Activated CD8-positive, alpha-beta T cell treated with anti-CD3 and anti-CD28 coated beads for 36 hours (primary cell): ENCODE data around the gene PERCC1. TPM values are rescaled to one million over a fixed set of nuclear protein-coding genes. Genes with fewer than 3 reads are reported as not detected.

ENCODE experiments used
- ATAC-seq: fragments of 200-7000 bp; cut with Tn5 transposase; one replicate; pipeline ENCODE4 v1.10.0; 2021; ENCODE audit warnings: mild to moderate bottlenecking, moderate library complexity
- CTCF ChIA-PET: fragments of 350-600 bp; sonication (Branson Sonifier 250); formaldehyde crosslinking; loops from one replicate; lab custom pipeline; 2021; ENCODE audit warnings: antibody characterized with exemption; lab: Charles Lee
- POLR2A ChIA-PET: fragments of 350-600 bp; sonication (Branson Sonifier 250); formaldehyde crosslinking; loops from one replicate; lab custom pipeline; 2021; ENCODE audit warnings: antibody characterized with exemption; lab: Charles Lee
- DNase-seq: peaks from one replicate; pipeline ENCODE4 v3.0.0-alpha.2; 2020
- H3K27ac Mint-ChIP-seq: one replicate; pipeline ENCODE4 v1.8.0; 2021; ENCODE audit warnings: mild to moderate bottlenecking, mixed read lengths
- H3K27me3 Mint-ChIP-seq: one replicate; pipeline ENCODE4 v1.8.0; 2021; ENCODE audit warnings: mixed read lengths
- H3K36me3 Mint-ChIP-seq: one replicate; pipeline ENCODE4 v1.8.0; 2021; ENCODE audit warnings: low read depth, mixed read lengths
- H3K4me1 Mint-ChIP-seq: one replicate; pipeline ENCODE4 v1.8.0; 2021; ENCODE audit warnings: low read depth, mixed read lengths
- H3K4me3 Mint-ChIP-seq: one replicate; pipeline ENCODE4 v1.8.0; 2021; ENCODE audit warnings: mild to moderate bottlenecking, moderate library complexity, mixed read lengths
- H3K9me3 Mint-ChIP-seq: one replicate; pipeline ENCODE4 v1.8.0; 2021; ENCODE audit warnings: mixed read lengths
- CTCF ChIP-seq: fragments of 200-600 bp; IDR thresholded peaks from one replicate; pipeline ENCODE4 v1.8.0; 2022; ENCODE audit warnings: antibody characterized with exemption, mild to moderate bottlenecking
- intact Hi-C: fragments of 100-400 bp; cut with micrococcal nuclease; formaldehyde crosslinking; loops from one replicate; pipeline ENCODE4 v1.10.0; 2022
- total RNA-seq, 2 experiments: library from RNA; stranded (reverse); gene quantifications; one replicate each; pipeline ENCODE4 v1.2.3, GENCODE V29; 2021

The PERCC1 gene
- total RNA-seq, 2 experiments from 2014 or later, result 0.29 TPM; not detected in 1

- Mint-ChIP-seq H3K9me3 (no peaks in the 10 kb centered on the region), H3K27me3 (no peaks in the 10 kb centered on the region), H3K4me1 (no peaks in the 10 kb centered on the region), H3K36me3 (no peaks in the 10 kb centered on the region), H3K4me3 (no peak overlapping the region), H3K27ac (no peak overlapping the region)
- ATAC-seq (no peak), DNase-seq (no peak)
- no peak for TF ChIP-seq CTCF
- ChIA-PET CTCF (no interaction called here), POLR2A (no interaction called here)
- intact Hi-C loops, result no loop called here
Measured at GRCh38 chr16:1451702-1452392, 21.0 kb downstream of the PERCC1 start.

DNA sequence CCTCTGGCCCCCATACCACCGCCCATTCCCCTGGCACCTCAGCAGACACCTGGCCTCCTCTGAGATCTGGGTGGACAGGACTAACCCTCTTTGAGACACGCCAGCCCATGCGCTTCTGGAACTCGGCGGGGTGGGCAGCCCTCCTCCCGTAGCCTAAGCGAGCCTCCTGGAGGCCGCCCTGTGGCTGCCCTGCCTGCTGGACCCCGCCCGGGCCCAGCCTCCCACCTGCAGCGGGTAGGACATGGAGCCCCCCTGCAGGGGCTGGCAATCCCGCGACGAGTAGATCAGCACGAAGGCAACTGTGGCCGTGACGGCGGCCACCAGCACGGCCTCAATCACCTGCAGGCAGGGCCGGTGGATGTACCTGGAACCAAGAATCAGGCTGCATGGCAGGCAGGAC, 21.7 kb downstream of the PERCC1 start:
- intact Hi-C loops, result no loop called here
- DNase-seq, result no peak
- TF ChIP-seq CTCF, result no peak
- no peaks in the 10 kb centered on the region for H3K9me3 Mint-ChIP-seq
- no peak overlapping the region for H3K27ac Mint-ChIP-seq
- POLR2A ChIA-PET, result no interaction called here
- CTCF ChIA-PET, result no interaction called here
- H3K27me3 Mint-ChIP-seq, result no peaks in the 10 kb centered on the region
- no peak for ATAC-seq
- no peak overlapping the region for H3K4me3 Mint-ChIP-seq
- H3K4me1 Mint-ChIP-seq, result no peaks in the 10 kb centered on the region
- H3K36me3 Mint-ChIP-seq, result no peaks in the 10 kb centered on the region

- ChIA-PET CTCF (no interaction called here), POLR2A (no interaction called here)
- no peak overlapping the region for H3K4me3 Mint-ChIP-seq
- intact Hi-C loops, result no loop called here
- no peak for ATAC-seq
- H3K27ac Mint-ChIP-seq, result no peak overlapping the region
- no peaks in the 10 kb centered on the region for H3K36me3 Mint-ChIP-seq
- DNase-seq, result no peak
- no peaks in the 10 kb centered on the region for H3K4me1 Mint-ChIP-seq
- TF ChIP-seq CTCF, result no peak
- no peaks in the 10 kb centered on the region for H3K27me3 Mint-ChIP-seq
- no peaks in the 10 kb centered on the region for H3K9me3 Mint-ChIP-seq
Measured at GRCh38 chr16:1453316-1453715, 22.4 kb downstream of the PERCC1 start.

- ATAC-seq (no peak), DNase-seq (no peak)
- Mint-ChIP-seq H3K36me3 (no peaks in the 10 kb centered on the region), H3K9me3 (no peaks in the 10 kb centered on the region), H3K27ac (no peak overlapping the region), H3K27me3 (no peaks in the 10 kb centered on the region), H3K4me3 (no peak overlapping the region), H3K4me1 (peaks cover 4% of the 10 kb centered on the region)
- TF ChIP-seq CTCF, result no peak
- ChIA-PET CTCF (no interaction called here), POLR2A (no interaction called here)
- intact Hi-C loops, result no loop called here
Measured at GRCh38 chr16:1454561-1454960, 23.7 kb downstream of the PERCC1 start.

- DNase-seq (no peak), ATAC-seq (no peak)
- TF ChIP-seq CTCF, result no peak
- H3K27ac Mint-ChIP-seq, result no peak overlapping the region
- ChIA-PET CTCF (no interaction called here), POLR2A (no interaction called here)
- intact Hi-C loops, result no loop called here
- no peaks in the 10 kb centered on the region for H3K36me3 Mint-ChIP-seq
- no peaks in the 10 kb centered on the region for H3K9me3 Mint-ChIP-seq
- no peak overlapping the region for H3K4me3 Mint-ChIP-seq
- no peaks in the 10 kb centered on the region for H3K27me3 Mint-ChIP-seq
- H3K4me1 Mint-ChIP-seq, result peaks cover 6% of the 10 kb centered on the region
Measured at GRCh38 chr16:1455190-1456171, 24.6 kb downstream of the PERCC1 start.
